GM19455 (cell line): Measurements from ENCODE around the gene NFATC2.
"Not testable (repeated sequence)": the region's sequence is repeated elsewhere in the genome, so short reads cannot be mapped to it uniquely, and the experiment has no call there.

Experiments
- ATAC-seq: cut with Tn5 transposase; IDR thresholded peaks from one replicate; pipeline ENCODE4 v1.9.1; 2021; ENCODE audit not compliant: unreplicated experiment

Gene NFATC2

GRCh38 chr20:51540580-51540979 lies 1.9 kb downstream of the NFATC2 start:
- ATAC-seq: no peak

GRCh38 chr20:51540074-51540473 lies 2.4 kb downstream of the NFATC2 start:
- ATAC-seq: not testable (repeated sequence)

- no peak for ATAC-seq
These were observed 6.1 kb downstream of the NFATC2 start for GRCh38 chr20:51536116-51537069.

GRCh38 chr20:51535674-51536073 lies 6.8 kb downstream of the NFATC2 start:
- ATAC-seq: no peak

GRCh38 chr20:51535075-51535386 lies 7.5 kb downstream of the NFATC2 start:
- ATAC-seq: no peak

GRCh38 chr20:51533291-51534172 lies 9.0 kb downstream of the NFATC2 start:
- ATAC-seq: no peak

- no peak for ATAC-seq
These were observed 9.8 kb downstream of the NFATC2 start for GRCh38 chr20:51532577-51533191.

- no peak for ATAC-seq
These were observed 10.6 kb downstream of the NFATC2 start for GRCh38 chr20:51531712-51532456.

GRCh38 chr20:51531141-51531710 lies 11.3 kb downstream of the NFATC2 start:
- ATAC-seq: no peak

- ATAC-seq: no peak
These were observed 12.8 kb downstream of the NFATC2 start for GRCh38 chr20:51529758-51530157.

GRCh38 chr20:51529081-51529681 lies 13.3 kb downstream of the NFATC2 start:
- ATAC-seq: no peak

- no peak for ATAC-seq
These were observed 14.1 kb downstream of the NFATC2 start for GRCh38 chr20:51528263-51529027.

GRCh38 chr20:51526754-51527153 lies 15.8 kb downstream of the NFATC2 start:
- ATAC-seq: no peak

GRCh38 chr20:51526106-51526470 lies 16.4 kb downstream of the NFATC2 start:
- ATAC-seq: no peak

GRCh38 chr20:51525241-51526105 lies 17.0 kb downstream of the NFATC2 start:
- ATAC-seq: no peak

GRCh38 chr20:51523276-51524013 lies 19.1 kb downstream of the NFATC2 start:
- ATAC-seq: no peak

- no peak for ATAC-seq
These were observed 20.3 kb downstream of the NFATC2 start for GRCh38 chr20:51522207-51522606.

GRCh38 chr20:51517839-51518238 lies 24.7 kb downstream of the NFATC2 start:
- no peak for ATAC-seq
